Activated T-cell treated with anti-CD3 and anti-CD28 coated beads, Interleukin-2, amount 50 U/mL, for 48 hours (primary cell): ENCODE results near the gene KISS1.

Source experiments
- DNase-seq, 2 experiments: peaks; one replicate each; pipeline ENCODE4 v3.0.0-alpha.2; 2020

KISS1 gene

DNA sequence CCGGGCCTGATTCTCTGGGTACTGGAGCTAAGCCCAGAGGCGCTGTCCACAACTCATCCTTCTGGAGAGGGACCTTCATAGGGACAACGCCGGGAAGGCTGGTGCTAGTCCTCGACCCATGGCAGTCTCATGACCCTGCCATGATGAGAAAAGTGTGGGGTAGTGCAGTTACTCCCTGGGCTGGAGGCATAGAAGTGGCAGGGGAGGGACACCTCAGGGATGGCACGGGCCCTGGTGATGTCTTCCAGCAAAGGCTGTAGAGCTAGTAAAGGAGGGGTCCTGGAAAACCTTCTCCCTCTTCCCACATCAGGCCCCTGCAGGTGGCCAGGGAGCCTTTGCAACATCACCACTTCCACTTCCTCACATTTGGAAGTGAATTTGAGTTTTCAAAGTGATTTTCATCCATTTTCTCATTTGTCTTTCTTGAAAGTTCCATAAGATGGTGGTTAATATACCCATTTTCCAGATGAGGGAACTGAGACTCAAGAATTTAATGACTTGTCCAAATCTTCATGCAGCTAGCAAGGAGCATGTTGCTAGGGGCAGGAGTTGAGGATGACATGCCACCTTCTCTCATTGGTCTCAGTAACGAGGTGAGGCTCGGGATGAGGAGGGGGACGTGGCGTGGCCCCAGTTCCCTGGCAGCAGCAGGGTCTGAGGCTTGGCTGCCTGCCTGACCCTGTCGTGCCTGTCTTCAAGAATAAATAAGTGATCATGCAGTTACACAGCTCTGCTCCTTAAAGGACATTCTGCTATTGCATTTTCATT, 20.8 kb upstream of the KISS1 start:
- DNase-seq, result no peak

- no peak for DNase-seq
Measured at GRCh38 chr1:204216236-204216635, 19.9 kb upstream of the KISS1 start.

- peak; percentile 60 to 67 for DNase-seq
Measured at GRCh38 chr1:204213668-204214662, 17.7 kb upstream of the KISS1 start, which contains the start of gene GOLT1A. Gene GOLT1A, minus strand, starts transcription at chr1:204213988. Its CDS starts 82 bp downstream, at chr1:204213906.

GRCh38 chr1:204212715-204213114, 16.4 kb upstream of the KISS1 start:
- DNase-seq, result no peak

- DNase-seq, result no peak
Measured at GRCh38 chr1:204211046-204211445, 14.8 kb upstream of the KISS1 start.

DNA sequence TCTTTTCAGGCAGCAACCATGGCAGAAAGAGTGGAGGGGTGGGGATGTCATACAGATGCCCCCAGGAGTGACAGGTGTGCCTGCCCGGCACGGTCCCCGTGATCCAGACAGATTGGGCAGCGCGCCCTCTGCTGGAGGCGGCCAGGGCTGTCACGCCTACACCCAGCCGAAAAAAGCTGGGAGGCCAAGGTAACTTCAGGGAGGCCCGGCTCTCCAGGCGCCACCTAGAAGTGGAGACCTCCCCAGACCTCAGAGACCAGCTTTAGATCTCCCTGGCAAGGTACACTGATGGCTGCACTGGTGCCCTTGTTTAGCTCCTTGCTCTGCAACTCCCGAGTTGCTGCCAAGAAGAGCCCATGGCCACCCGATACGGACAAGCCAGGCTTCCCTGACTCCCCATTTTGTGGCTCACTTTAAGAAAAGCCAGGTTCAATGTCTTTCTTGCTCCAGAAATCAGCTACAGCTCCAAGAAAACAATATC, 10.9 kb upstream of the KISS1 start:
- DNase-seq, result peak; percentile 87 to 88

DNA sequence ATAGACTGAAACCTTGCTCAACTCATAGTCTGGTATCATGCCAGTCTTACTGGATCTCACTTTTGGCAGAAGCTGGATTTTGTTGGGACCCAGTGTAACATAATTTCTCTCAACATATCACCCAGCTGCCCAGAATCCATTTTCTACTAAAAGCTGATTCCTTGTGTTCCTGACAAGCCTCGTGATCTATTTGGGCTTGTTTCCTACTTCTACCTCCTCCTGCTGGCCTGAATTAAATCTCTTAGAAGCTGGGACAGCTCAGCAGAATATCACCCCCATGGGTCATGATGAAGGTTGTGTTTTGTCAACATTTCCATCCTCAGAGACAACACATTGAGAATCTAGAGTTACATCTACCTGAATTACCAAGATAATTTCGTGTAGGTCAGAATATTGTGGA, 9.8 kb upstream of the KISS1 start:
- DNase-seq, result no peak

- DNase-seq, result no peak
Measured at GRCh38 chr1:204205486-204205885, 9.2 kb upstream of the KISS1 start.

DNA sequence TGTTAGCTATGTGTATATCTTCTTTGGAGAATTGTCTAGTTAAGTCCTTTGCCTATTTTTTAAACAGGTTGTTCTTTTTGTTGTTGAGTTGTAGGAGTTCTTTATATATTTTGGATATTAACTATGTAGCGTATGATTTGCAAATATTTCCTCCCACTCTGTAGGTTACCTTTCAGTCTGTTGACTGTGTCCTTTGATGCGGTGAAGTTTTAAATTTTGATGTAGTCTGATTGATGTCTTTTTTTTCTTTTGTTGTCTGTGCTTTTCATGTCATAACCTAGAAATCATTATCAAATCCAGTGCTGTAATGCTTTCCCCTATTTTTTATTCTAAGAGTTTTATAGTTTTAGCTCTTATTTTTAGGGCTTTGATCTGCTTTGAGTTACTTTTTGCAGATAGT, 8.7 kb upstream of the KISS1 start:
- no peak for DNase-seq

DNA sequence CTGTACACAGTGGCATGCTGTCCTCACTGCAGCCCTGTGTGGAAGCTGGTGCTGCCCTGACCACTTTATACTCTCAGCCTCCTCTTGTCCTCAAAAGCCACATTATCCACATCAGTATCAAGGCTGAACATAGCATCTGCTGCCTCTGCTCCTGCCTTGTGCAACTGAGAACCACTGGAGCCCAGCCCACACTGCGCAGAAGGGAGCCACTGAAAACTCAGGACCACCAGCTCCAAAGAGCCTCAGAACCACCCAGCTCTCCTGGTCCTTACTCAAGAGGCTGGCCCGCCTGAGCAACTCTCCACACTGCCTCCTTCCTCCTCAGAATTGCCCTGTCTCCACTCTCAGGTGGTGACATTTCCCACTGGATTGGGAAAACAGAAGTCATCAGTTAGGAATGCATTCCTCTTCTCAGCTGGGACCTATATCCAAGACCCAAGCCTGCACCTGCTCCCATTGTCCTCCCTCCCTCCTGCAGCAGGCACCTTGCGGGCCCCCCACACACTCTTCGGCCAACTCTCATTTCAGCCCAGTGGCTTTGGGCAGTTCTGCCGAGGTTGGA, 7.0 kb upstream of the KISS1 start:
- DNase-seq, result no peak

- no peak for DNase-seq
Measured at GRCh38 chr1:204202481-204202880, 6.2 kb upstream of the KISS1 start.

- DNase-seq, result no peak
Measured at GRCh38 chr1:204201348-204202040, 5.2 kb upstream of the KISS1 start.

DNA sequence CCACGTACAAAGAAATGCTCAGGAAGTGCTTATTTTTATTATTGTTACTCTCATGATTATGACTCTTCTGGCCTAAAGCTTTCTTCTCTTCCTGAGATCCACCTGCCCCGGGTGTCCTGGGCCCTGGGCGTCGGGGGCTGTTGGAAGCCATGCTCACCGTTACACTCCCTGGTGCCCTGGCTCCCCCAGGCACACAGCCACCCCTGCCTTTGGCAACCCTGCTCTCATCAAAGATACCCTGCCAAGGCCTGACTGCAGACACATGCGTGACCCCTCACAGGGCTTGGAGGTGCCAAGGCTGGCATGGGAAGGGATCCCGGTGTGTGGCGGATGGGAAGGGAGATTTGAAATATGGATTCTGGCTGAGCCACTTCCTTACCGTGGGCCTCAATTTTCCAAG, 3.3 kb upstream of the KISS1 start:
- DNase-seq, result no peak

DNA sequence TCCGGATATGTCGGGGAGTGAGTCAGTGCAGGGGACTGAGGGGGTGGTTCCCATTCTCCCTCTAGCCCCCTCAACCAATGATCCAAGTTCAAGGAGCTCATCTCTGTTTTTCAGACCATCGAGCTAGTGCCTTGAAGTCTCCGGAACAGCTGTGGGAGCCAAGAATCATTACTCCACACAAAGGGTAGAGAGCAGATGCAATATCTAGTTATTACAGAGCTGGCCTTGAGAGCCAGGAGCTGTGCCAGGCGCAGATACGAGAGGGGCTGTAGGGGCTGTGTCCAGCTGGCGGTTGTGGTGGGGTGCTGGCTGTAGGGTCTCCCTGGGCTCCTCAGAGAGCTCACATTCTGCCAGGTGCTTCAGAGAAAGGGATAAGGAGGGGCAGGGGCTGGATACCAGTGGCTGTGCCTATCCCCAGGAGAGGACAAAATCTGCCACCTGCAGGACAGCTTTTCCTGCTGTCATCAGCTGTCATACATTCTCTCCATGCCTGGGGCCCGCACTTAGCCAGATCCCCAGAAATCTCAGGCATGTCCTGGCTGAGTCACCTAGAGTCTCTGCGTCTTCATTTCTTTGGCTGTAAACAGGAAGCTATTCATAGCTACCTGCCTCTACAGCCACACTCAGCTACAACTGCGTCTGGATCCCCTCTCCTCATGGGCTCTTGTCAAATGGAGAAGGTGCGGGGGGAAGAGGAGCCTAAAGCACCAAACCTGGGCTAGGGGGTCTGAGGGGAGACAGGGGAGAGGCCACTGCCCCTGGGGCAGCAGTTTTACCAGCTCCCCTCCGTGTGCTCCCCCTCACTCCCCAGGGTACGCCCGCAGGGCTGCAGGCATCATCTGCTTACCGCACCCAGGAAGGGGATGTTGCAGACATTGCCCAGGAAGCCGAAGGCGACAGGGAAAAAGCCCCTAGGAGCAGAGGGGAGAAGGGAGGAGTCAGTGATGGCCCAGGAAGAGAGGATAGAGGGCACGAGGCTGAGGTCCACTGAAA, 2.4 kb upstream of the KISS1 start:
- DNase-seq, result no peak

DNA sequence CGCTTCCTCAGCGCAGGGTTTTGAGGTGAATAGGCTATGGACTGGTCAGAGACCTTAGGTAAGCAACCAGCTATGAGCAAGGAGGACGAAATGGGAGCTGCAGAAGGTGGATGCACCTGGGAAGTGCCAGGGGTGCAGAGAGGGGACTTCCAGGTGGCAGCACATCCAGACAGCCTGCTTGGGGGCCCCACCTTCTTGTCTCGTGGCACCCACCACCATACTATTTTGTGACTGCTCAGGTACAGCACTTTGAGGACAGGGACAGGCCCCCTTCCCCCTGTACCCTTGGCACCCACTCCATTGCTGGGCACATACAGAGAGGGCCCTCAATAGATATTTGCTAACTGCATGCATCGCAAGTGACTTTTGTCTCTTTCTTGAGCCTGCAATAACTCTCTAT, 777 bp upstream of the KISS1 start:
- no peak for DNase-seq

- no peak for DNase-seq
Measured at GRCh38 chr1:204194771-204195170, 1.5 kb downstream of the KISS1 start.

GRCh38 chr1:204194080-204194479, 2.2 kb downstream of the KISS1 start:
- DNase-seq, result no peak

DNA sequence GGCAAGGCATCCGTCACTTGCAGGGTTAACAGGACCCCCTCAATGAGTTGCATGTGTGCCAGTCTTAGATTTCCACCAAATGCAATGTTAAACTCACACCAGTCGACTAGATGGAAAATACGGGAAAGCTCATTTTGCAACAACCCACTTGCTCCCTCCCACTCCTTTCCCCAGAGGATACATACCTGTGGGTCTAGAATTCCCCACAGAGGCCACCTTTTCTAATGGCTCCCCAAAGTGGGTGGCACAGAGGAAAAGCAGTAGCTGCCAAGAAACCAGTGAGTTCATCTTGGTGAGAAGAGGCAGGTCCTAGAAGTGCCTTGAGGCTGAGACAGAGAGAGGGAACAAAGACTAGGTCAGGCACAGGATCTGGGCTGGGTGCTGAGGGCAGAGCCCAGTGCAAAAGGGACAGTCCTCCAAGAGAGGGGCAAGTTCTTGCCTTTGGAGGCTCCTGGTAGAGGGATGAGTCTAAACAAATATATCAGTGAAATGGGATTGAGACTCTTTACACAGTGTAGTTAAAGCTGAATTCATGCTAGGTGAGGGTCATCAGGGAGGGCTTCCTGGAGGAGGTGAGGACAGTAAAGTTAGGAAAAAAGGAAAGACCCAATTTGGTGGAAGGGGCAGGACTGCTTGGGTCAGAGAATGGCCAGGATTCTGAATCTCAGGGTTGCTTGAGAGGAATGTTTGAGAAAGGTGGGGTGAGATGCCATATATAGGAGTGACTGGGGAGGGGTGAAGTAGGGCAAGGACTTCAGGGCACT, 3.5 kb downstream of the KISS1 start:
- no peak for DNase-seq

GRCh38 chr1:204192046-204192445, 4.2 kb downstream of the KISS1 start:
- DNase-seq, result no peak

GRCh38 chr1:204191456-204191855, 4.8 kb downstream of the KISS1 start:
- DNase-seq, result no peak
